ENCODE data around the gene PHF24. TPM values are rescaled to one million over a fixed set of nuclear protein-coding genes. Genes with fewer than 3 reads are reported as not detected.

PHF24 gene
- total RNA-seq, 1 experiment from 2014 or later, result not detected

DNA sequence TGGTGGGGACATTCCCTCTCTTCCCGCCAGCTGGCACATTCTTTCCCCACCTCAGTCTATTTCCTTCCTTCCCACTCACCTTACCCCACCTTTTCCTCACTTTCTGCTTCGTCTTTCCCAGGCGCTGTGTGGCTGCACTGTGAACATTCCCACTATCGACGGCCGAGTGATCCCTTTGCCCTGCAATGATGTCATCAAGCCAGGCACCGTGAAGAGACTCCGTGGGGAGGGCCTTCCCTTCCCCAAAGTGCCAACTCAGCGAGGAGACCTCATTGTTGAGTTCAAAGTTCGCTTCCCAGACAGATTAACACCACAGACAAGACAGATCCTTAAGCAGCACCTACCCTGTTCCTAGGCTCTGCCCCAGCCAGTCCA, 38.8 kb downstream of the PHF24 start:
- no peaks in the 10 kb centered on the region for H3K27me3 ChIP-seq (ENCODE audit: low read length)
- no peaks in the 10 kb centered on the region for H3K36me3 ChIP-seq (ENCODE audit: insufficient read depth, low read length)
- H3K4me2 ChIP-seq (ENCODE audit: low read depth, low read length, poor library complexity, severe bottlenecking), result no peak overlapping the region
- no peaks in the 10 kb centered on the region for H3K79me2 ChIP-seq (ENCODE audit: low read length)
- no peaks in the 10 kb centered on the region for H3K9me2 ChIP-seq (replicated peaks; ENCODE audit: insufficient read depth, low read length)
- H4K20me1 ChIP-seq (ENCODE audit: insufficient read depth, low read depth, low read length), result 0 out of 2 replicates have a peak, but pooled peaks cover 2% of the 10 kb centered on the region
- no peak for DNase-seq
- no peak overlapping the region for H2AFZ ChIP-seq (ENCODE audit: low read length)
- H3K4me1 ChIP-seq (ENCODE audit: low read length), result no peaks in the 10 kb centered on the region
- no peak overlapping the region for H3K4me3 ChIP-seq (ENCODE audit: low read length)
- no peak overlapping the region for H3K27ac ChIP-seq (ENCODE audit: low read length)
- H3K9me3 ChIP-seq (ENCODE audit: low read length), result no peaks in the 10 kb centered on the region
- no peak overlapping the region for H3K9ac ChIP-seq (ENCODE audit: low read length)

DNA sequence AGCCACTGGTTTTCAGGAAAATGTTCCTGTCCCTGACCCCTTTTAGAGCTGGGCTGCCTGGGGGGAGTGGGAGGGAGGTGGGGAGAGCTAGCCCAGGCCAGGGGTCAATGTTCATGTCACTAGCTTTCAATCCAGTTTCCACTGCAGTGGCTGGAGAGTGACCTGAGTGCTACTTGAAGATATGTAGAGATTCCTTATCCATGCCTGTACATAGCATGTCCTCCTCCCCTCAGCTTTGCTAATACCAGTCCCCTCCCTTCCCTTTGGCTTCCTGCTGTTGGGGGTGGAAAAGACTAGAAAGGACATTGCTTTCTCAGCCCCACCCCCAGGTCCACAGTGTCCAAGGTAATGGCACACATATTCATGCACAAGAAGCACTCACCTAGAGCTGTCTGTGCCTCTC, 39.3 kb downstream of the PHF24 start:
- Histone ChIP-seq H3K36me3 (ENCODE audit: insufficient read depth, low read length) (no peaks in the 10 kb centered on the region), H3K4me1 (ENCODE audit: low read length) (no peaks in the 10 kb centered on the region), H3K9me3 (ENCODE audit: low read length) (no peaks in the 10 kb centered on the region), H4K20me1 (ENCODE audit: insufficient read depth, low read depth, low read length) (no peaks in the 10 kb centered on the region), H2AFZ (ENCODE audit: low read length) (no peak overlapping the region), H3K27ac (ENCODE audit: low read length) (no peak overlapping the region), H3K79me2 (ENCODE audit: low read length) (no peaks in the 10 kb centered on the region), H3K9ac (ENCODE audit: low read length) (no peak overlapping the region), H3K4me3 (ENCODE audit: low read length) (no peak overlapping the region), H3K9me2 (replicated peaks; ENCODE audit: insufficient read depth, low read length) (no peaks in the 10 kb centered on the region), H3K27me3 (ENCODE audit: low read length) (no peaks in the 10 kb centered on the region), H3K4me2 (ENCODE audit: low read depth, low read length, poor library complexity, severe bottlenecking) (no peak overlapping the region)
- no peak for DNase-seq

DNA sequence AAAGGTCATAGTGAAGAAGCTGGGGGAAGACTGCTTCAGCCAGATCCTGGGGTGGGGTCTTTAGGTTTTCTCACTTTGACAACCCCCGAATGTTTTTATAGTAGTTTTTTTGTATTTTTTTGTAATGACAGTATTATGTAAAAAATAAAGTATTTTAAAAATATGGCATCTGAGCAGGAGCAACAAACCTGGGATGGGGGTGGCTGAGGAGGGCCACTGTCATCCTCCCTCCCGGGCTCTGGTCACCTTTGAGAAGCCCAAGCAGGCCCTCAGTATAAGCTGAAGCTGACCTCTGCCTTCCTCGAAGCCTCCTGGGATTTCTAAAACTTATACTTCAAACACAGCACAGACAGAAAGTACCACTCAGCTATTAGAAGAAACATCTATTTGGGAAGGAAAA, 40.2 kb downstream of the PHF24 start:
- H3K9me3 ChIP-seq (ENCODE audit: low read length), result no peaks in the 10 kb centered on the region

DNA sequence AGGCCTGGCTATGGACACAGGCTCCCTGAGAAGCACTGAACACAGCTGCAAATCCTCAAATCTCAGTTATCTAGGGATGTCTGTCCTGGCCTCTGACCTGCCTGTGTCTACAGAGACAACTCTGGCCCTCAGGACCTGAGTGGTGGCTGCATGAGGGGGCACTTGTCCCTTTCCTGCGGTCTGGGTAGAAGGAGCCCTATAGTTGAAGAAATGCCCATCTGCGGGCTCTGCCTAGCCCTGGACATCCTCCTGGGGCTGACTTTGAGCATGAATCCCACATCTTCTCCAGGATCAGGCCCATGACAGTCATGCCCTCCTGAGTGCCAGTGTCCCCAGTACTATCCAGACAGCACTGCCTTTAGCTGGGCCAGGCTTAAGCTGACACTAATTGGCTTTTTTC, 41.5 kb downstream of the PHF24 start:
- no peak overlapping the region for H3K4me2 ChIP-seq (ENCODE audit: low read depth, low read length, poor library complexity, severe bottlenecking)
- no peaks in the 10 kb centered on the region for H3K36me3 ChIP-seq (ENCODE audit: insufficient read depth, low read length)
- no peaks in the 10 kb centered on the region for H3K79me2 ChIP-seq (ENCODE audit: low read length)
- no peaks in the 10 kb centered on the region for H3K9me3 ChIP-seq (ENCODE audit: low read length)
- H3K9me2 ChIP-seq (replicated peaks; ENCODE audit: insufficient read depth, low read length), result no peaks in the 10 kb centered on the region
- H3K4me1 ChIP-seq (ENCODE audit: low read length), result no peaks in the 10 kb centered on the region
- H2AFZ ChIP-seq (ENCODE audit: low read length), result no peak overlapping the region
- no peak overlapping the region for H3K27ac ChIP-seq (ENCODE audit: low read length)
- no peaks in the 10 kb centered on the region for H3K27me3 ChIP-seq (ENCODE audit: low read length)
- no peak for DNase-seq
- H3K9ac ChIP-seq (ENCODE audit: low read length), result no peak overlapping the region
- H4K20me1 ChIP-seq (ENCODE audit: insufficient read depth, low read depth, low read length), result no peaks in the 10 kb centered on the region
- H3K4me3 ChIP-seq (ENCODE audit: low read length), result no peak overlapping the region

More for the DNA sequence above, 40.2 kb downstream of the PHF24 start:
- Histone ChIP-seq H3K27me3 (ENCODE audit: low read length) (no peaks in the 10 kb centered on the region), H3K36me3 (ENCODE audit: insufficient read depth, low read length) (no peaks in the 10 kb centered on the region), H3K79me2 (ENCODE audit: low read length) (no peaks in the 10 kb centered on the region), H3K4me1 (ENCODE audit: low read length) (no peaks in the 10 kb centered on the region), H3K9ac (ENCODE audit: low read length) (no peak overlapping the region), H3K4me2 (ENCODE audit: low read depth, low read length, poor library complexity, severe bottlenecking) (no peak overlapping the region), H4K20me1 (ENCODE audit: insufficient read depth, low read depth, low read length) (no peaks in the 10 kb centered on the region), H2AFZ (ENCODE audit: low read length) (no peak overlapping the region), H3K9me2 (replicated peaks; ENCODE audit: insufficient read depth, low read length) (no peaks in the 10 kb centered on the region), H3K27ac (ENCODE audit: low read length) (no peak overlapping the region), H3K4me3 (ENCODE audit: low read length) (no peak overlapping the region)
- no peak for DNase-seq

DNA sequence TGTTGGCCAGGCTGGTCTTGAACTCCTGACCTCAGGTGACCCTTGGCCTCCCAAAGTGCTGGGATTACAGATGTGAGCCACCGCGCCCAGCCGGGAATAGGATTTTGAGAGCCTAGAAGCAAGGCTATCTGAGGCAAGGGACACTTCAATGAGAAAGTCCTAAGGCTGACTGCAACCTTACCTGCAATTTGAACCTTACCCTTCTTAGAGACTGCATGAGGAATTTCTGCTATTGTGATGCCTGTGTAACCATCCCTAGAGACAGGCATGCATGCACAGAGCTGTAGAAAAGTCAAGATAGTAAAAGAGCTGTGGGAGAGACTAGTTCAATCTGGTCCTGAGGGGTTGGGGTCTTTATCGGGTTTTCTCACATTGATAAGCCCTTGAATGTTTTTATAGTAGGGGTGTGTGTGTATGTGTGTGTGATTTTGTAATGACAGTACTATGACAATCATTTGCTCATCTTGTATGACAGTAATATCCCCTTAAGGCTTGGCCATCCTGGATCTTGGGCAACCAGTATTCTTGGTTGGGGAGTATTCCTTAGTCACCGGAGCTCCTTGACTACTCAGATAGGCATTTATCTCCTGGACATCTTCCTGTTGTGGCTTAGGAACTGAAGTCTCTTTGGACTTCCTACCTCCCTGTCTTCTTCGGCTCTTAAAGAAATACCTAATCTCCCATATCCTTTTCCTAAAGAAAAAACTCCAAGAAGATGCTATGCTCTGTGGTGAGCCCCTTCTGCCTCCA, 42.6 kb downstream of the PHF24 start:
- Histone ChIP-seq H3K9ac (ENCODE audit: low read length) (no peak overlapping the region), H4K20me1 (ENCODE audit: insufficient read depth, low read depth, low read length) (no peaks in the 10 kb centered on the region), H2AFZ (ENCODE audit: low read length) (no peak overlapping the region), H3K36me3 (ENCODE audit: insufficient read depth, low read length) (no peaks in the 10 kb centered on the region), H3K27ac (ENCODE audit: low read length) (no peak overlapping the region), H3K4me3 (ENCODE audit: low read length) (no peak overlapping the region), H3K4me2 (ENCODE audit: low read depth, low read length, poor library complexity, severe bottlenecking) (no peak overlapping the region), H3K9me2 (replicated peaks; ENCODE audit: insufficient read depth, low read length) (no peaks in the 10 kb centered on the region), H3K27me3 (ENCODE audit: low read length) (no peaks in the 10 kb centered on the region), H3K9me3 (ENCODE audit: low read length) (no peaks in the 10 kb centered on the region), H3K79me2 (ENCODE audit: low read length) (no peaks in the 10 kb centered on the region), H3K4me1 (ENCODE audit: low read length) (no peaks in the 10 kb centered on the region)
- DNase-seq, result no peak

DNA sequence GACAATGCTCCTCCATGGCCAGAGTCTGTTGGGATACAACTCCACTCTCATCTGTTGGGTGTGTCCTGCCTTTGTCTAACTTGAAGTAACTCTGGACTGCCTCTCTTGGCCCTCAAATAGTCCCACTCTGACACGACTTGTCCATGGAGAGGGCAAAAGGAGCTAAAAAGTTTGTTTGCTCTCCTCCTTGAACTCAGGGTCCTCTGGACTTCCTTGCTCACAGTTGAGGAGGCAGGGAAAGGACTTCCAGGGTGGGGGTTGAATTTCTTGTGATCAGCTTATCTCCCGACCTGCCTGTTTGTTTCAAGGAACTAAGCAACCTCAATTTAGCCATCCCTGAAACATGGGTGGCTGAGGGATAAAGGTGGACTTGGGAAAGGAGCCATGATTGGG, 43.2 kb downstream of the PHF24 start:
- Histone ChIP-seq H3K4me3 (ENCODE audit: low read length) (no peak overlapping the region), H3K27ac (ENCODE audit: low read length) (no peak overlapping the region), H2AFZ (ENCODE audit: low read length) (no peak overlapping the region), H4K20me1 (ENCODE audit: insufficient read depth, low read depth, low read length) (no peaks in the 10 kb centered on the region), H3K9me3 (ENCODE audit: low read length) (no peaks in the 10 kb centered on the region), H3K27me3 (ENCODE audit: low read length) (no peaks in the 10 kb centered on the region), H3K9me2 (replicated peaks; ENCODE audit: insufficient read depth, low read length) (no peaks in the 10 kb centered on the region), H3K4me1 (ENCODE audit: low read length) (no peaks in the 10 kb centered on the region), H3K4me2 (ENCODE audit: low read depth, low read length, poor library complexity, severe bottlenecking) (no peak overlapping the region), H3K36me3 (ENCODE audit: insufficient read depth, low read length) (no peaks in the 10 kb centered on the region), H3K9ac (ENCODE audit: low read length) (no peak overlapping the region), H3K79me2 (ENCODE audit: low read length) (no peaks in the 10 kb centered on the region)
- no peak for DNase-seq

DNA sequence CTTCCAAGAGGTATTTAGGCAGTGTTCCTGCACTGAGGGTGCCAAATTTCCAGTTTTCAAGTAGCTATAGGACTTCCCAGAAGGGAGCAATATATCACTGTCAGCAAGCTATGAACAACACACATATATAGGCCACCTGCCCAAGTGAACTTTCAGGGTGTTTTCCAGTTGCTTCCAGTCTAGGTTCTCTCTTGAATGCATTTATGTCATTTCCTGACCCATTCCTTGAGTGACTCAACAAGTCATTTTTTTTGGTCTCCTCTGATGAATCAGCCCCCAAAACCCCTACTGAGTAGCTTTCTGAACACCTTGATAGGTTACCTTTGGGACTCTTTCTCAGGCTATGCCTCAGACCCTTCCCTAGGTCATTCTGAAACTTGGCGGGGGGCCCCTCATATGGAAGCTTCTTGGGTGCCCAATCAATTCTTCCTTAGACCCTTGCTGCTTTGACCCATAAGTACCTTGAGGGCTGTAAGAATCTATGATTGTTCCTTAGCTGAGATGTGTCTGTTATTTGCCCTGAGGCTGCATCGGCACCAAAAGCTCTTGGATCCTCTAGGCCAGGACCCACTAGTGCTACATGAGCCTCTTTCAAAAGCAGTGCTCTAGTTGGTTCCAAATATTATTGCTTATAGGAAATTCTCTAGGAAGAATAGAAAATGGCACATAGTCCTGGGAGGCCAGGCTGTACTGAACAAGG, 43.9 kb downstream of the PHF24 start:
- Histone ChIP-seq H3K9ac (ENCODE audit: low read length) (no peak overlapping the region), H3K4me1 (ENCODE audit: low read length) (no peaks in the 10 kb centered on the region), H3K4me3 (ENCODE audit: low read length) (no peak overlapping the region), H3K27me3 (ENCODE audit: low read length) (no peaks in the 10 kb centered on the region), H3K4me2 (ENCODE audit: low read depth, low read length, poor library complexity, severe bottlenecking) (no peak overlapping the region), H3K36me3 (ENCODE audit: insufficient read depth, low read length) (no peaks in the 10 kb centered on the region), H3K9me2 (replicated peaks; ENCODE audit: insufficient read depth, low read length) (no peaks in the 10 kb centered on the region), H2AFZ (ENCODE audit: low read length) (no peak overlapping the region), H3K79me2 (ENCODE audit: low read length) (no peaks in the 10 kb centered on the region), H4K20me1 (ENCODE audit: insufficient read depth, low read depth, low read length) (no peaks in the 10 kb centered on the region), H3K27ac (ENCODE audit: low read length) (no peak overlapping the region), H3K9me3 (ENCODE audit: low read length) (no peaks in the 10 kb centered on the region)
- no peak for DNase-seq

DNA sequence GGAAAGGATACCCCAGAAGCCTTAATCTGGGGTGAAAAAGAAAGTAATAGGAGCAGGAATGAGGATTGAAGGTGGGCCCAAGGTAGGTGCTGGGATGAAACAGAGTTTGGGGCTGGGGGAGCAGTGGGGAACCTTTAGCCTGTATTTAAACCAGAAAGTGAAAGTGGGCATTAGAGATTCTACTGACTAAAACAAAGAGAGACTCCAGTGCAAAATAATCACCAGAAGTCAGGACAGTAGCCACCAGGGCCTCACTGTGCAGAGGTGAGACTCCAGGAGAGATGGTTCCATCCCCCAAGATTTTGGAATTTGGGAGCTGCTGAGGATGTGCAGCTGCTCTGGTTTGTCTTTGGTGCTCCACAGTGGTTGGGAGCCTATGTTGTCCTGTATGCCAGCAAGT, 44.5 kb downstream of the PHF24 start:
- no peaks in the 10 kb centered on the region for H3K36me3 ChIP-seq (ENCODE audit: insufficient read depth, low read length)
- H3K27me3 ChIP-seq (ENCODE audit: low read length), result no peaks in the 10 kb centered on the region
- H3K9me3 ChIP-seq (ENCODE audit: low read length), result no peaks in the 10 kb centered on the region
- DNase-seq, result no peak
- H2AFZ ChIP-seq (ENCODE audit: low read length), result no peak overlapping the region
- no peaks in the 10 kb centered on the region for H3K79me2 ChIP-seq (ENCODE audit: low read length)
- H4K20me1 ChIP-seq (ENCODE audit: insufficient read depth, low read depth, low read length), result no peaks in the 10 kb centered on the region
- H3K9ac ChIP-seq (ENCODE audit: low read length), result no peak overlapping the region
- no peaks in the 10 kb centered on the region for H3K4me1 ChIP-seq (ENCODE audit: low read length)
- H3K4me3 ChIP-seq (ENCODE audit: low read length), result no peak overlapping the region
- no peak overlapping the region for H3K4me2 ChIP-seq (ENCODE audit: low read depth, low read length, poor library complexity, severe bottlenecking)
- H3K9me2 ChIP-seq (replicated peaks; ENCODE audit: insufficient read depth, low read length), result no peaks in the 10 kb centered on the region
- no peak overlapping the region for H3K27ac ChIP-seq (ENCODE audit: low read length)

Data from Karpas-422 (cell line).